HG02759 (cell line): ENCODE data around the gene RAPGEF4.

Experiments
- ATAC-seq: cut with Tn5 transposase; IDR thresholded peaks from one replicate; pipeline ENCODE4 v1.9.1; 2021; ENCODE audit warnings: mild to moderate bottlenecking, moderate library complexity; ENCODE audit not compliant: unreplicated experiment

RAPGEF4 gene

DNA sequence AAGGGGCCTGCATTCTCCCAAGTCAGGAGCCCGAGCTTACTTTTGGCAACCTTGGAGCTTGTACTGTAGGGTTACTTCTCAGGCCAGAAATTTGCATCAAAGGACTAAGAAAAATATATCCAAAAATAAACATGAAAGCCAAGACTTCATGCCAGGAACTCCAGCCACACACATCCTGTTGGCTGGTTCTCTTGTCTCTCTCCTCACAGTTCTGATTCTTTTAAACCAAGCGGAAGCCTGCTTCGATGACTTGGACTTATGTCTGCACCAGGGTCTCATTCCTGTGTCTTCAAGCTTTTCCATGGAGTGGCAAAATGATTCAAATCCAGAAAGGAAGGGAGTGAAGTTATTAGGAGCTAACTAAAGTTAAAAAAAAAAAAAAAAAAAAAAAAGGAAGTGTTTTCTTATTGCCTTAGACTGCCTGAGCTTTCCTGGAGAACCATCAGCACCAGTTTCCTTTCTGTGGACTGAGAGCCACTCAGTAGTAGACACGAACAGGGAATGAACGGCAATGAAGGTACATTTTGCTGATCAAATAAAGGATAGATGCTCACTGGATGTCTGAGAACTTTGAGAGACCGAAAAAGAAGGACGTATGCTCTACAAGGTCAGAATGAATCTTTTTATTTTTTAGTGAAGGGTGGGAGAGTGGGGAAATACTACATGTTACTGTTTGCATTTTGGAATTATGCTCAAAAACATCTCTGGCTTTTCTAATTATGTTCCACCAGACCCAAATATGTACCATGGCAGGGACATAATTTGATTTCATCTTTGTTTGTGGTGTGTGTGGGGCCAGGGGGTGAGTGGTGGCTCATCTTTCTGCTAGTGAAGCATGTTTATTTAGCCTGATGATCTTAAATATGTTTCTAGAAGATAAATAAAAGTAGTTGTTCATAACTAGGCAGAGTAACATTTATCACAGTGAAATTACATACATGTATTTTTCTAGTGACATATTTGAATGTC is 86.0 kb downstream of the RAPGEF4 start:
- no peak for ATAC-seq

GRCh38 chr2:172822585-172822984 is 86.9 kb downstream of the RAPGEF4 start:
- ATAC-seq = no peak

DNA sequence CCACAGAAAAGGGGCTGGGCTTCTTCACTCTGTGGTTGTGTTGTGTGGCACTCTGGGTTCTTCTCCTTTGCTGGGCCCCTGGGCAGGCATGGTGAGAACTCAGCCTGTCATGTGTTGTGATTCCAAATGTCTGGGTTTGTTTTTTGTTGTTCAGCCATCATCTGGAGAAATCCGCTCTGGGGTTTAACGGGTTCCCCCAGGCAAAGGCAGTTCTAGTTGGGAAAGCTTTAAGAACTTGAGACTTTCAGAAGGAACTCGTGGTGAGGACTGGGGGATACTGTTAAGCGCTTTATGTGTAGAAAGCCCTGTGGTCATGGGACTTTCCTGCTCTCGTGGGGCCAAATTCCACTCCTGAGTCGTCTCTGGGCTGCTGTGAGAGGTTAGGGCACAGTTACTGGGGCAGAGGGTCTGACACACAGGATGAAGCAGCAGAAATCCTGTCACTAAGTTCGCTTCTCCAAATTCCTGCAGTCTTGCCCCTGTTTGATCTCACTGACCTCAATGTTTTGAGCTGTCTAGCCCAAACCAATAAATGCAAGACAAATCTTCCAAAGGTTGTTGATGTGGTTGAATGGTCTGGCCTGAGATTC is 87.7 kb downstream of the RAPGEF4 start:
- no peak for ATAC-seq

DNA sequence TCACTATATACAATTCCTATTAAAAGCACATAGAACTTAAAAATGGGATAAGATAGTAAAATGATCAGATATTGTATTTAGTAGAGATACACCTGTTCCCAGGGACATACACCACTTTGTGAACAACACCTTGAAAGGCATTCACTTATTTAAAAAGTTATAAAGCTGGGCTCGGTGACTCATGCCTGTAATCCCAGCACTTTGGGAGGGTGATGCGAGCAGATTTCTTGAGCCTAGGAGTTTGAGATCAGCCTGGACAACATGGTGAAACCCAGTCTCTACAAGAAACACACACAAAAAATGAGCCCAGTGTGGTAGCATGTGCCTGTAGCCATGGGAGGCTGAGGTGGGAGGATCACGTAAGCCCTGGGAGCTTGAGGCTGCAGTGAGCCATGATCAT is 90.9 kb downstream of the RAPGEF4 start:
- ATAC-seq = no peak

DNA sequence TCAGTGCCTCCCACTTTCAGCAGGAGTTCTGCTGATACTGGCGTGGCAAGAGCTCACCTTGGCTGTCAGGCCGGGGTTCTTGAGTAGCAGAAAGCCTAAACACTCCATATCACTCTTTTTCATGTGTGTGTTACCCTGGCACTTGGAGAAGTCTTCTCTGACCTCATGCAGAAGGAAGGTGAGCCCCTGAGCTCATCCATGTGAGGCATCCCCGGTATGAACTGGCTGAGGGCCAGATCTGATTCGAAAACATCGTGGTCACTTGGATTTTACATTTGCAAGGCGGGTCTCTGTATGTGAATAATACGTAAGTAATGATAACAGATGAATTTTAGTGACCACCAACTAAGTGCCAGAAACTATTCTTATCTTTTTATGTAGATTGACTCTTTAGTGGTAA is 93.6 kb downstream of the RAPGEF4 start:
- ATAC-seq = no peak

- no peak for ATAC-seq
These were observed 94.8 kb downstream of the RAPGEF4 start for GRCh38 chr2:172830482-172830881.

GRCh38 chr2:172833898-172834297 is 98.3 kb downstream of the RAPGEF4 start:
- no peak for ATAC-seq

- no peak for ATAC-seq
These were observed 99.2 kb downstream of the RAPGEF4 start for GRCh38 chr2:172834881-172835280.

DNA sequence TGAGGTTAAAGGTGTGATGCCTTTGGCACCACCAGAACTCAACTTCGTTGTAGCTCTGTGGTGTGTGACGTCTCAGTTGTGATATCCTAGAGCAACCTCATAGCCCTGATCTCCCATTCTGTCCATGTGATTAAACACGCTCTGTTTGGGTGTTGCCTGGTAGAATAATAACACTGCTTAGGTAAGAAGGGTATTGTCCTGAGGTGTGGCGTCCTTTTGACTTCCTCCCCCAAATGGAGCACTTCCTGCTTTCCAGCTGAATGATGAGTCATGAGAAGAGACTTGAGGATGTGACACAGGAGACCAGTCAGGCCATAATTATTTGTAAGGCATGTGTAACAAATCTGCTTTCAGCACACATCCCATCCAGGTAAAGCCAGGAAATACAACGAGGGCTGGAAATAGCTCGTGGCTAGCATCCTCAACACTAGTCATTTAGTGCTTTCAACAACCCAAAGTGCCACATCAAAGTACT is 100.7 kb downstream of the RAPGEF4 start:
- no peak for ATAC-seq

DNA sequence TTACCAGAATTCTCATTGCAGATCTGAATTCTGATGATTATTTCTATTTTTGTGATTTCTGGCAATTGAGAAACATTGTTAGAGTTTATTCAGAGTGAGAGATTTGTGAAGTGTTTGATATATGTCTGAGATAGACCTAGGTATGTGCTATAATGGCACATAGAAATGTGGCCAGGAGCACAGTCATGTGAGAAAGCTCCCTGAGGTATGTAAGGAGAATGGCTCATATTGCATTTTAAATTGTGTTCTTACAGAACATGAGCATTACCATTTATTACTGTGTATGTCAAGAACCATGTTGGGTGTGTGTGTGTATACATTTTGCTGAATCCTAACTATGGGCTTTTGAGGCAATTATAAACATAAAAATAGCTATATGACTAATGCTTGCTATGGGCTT is 101.2 kb downstream of the RAPGEF4 start:
- no peak for ATAC-seq

DNA sequence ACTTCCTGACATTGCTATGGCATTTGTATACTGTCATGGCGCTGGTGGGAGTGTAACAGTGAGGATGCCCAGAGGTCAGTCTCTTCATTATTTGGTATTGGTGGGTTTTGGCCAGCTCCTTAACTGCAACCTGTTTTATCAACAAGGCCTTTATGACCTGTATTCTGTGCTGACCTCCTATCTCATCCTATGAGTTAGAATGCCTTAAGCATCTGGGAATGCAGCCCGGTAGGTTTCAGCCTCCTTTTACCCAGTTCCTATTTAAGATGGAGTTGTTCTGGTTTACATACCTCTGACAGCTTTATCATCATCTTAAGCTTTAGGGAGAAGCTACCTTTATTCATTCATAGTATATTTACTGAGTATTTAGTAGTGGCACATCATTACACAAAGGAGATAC is 103.8 kb downstream of the RAPGEF4 start:
- ATAC-seq = no peak

DNA sequence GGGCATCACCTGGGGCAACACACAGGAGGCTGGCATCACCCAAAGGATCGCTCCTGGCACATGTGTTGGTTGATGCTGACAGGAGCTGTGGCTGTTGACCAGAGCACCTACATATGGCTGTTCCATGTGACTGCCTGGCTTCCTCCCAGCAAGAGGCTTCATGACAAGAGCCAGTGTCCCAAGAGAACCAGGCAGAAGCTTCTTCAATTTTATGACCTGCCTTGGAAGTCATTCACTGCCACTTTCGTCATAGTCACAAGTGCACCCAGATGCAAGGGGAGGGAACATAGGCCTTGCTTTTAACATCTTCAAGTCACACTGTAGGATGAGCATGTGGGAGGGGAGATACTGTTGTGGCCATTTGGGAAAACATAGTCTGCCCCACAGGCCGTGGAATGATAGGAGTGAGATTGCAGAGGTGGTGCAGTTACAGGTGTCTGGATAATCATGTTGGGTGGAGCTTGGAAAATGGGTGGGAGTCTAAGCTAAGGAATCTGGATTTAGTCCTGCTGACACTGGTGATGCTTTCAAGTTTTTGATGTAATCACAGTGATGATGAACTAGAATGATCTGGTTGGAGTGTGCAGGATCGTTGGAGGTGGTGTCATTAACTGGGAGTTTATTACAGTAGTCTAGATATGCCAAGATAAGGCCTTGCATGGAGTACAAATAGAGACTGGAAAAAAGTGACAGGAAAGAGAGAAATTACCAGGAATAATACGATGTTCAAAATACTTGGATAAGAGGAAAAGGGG is 107.0 kb downstream of the RAPGEF4 start:
- no peak for ATAC-seq

DNA sequence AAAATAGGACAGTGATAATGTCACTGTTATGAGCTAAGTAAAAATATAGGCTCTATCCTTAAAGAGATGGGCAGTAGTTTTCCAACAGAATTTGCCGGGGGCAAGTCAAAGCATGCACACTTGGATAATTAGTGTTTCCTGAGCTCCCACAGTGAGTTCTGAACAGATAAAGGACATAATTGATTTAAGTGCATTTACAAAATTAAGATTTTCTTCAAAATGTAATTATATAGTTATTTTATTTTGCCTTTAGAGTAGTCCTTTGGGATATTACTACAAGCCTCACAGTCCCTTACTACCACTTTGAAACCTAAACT is 107.6 kb downstream of the RAPGEF4 start:
- no peak for ATAC-seq

DNA sequence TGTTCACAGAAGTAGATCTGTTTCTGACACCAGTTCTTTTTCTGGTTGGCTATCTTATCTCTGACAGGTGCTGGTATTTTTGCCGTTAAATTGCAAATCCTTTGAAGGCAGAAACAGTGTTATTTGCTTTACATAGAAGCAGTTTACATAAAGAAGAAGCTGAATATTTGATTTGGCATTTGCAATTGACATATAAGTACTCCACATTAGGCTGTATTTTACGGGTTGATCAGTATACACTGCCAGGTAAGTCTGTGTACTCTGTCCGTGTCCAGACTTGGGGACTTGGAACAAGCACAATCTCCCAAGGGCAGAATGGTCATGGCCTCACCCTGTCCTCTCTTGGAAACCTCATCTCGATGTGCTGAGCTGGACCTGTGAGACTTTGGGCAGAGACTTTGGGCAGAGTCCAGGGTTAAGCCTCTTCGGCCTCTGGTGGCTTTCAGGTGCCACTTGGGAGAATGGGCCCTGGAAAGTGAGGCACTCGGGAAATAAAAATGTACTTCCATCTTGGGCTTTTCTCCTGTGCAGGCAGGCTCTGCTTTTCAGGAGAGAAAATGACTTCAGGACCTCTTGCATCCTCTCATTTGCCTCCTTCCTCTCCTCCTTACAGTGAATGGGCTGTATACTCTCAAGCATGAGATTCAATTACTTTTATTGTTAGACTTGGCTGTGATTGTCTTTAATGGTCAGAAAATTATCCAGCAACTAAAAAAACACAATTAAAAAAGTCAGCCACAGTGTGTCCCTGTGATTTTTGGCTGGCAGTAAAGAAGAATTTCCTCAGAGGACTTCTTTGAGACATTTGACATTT is 108.5 kb downstream of the RAPGEF4 start:
- no peak for ATAC-seq

DNA sequence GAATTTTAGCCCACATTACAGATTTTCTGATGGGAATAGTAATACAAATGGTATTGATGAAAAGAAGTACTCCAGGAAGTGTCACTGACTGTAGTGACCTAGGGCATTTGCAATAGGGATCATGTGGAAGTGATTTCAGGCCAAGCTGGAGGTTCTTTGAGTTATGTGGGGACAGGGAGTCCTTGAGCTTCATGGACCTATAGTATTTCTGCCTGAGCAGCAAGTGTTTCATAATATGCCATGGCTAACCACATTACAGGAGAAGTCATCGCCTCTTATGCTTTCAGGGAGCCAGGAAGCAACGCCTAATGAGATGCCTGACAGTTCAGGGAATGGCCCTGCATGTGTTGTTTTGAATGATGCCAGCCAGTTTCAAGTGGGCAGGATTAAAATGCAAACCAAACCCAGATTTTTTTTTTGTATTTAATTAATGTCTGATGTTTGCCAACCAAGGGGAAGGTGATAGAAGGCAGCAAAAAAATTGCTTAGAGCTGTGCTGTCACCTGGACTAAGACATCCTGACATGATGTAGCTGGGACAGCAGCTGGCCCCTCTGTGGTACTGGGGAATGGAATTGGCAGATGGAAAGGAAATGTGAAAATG is 109.5 kb downstream of the RAPGEF4 start:
- no peak for ATAC-seq

DNA sequence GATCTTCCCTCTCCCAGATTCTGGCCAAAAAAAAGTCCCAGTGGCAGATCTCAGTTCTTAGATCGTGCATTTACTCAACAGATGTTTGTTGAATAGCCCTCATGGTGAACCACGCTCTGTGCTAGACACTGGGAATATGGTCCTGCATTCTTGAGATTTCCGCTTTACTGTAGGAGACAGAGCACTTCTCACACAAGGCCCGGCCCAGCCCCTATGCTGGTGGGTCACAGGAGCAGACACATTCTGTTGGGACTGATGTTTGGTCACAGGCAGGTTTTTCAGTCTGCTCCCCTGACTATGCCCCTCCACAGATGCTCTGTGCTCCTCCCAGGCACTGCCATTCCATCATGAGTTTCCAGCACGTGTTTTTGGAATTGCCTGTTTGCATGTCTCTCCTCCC is 110.9 kb downstream of the RAPGEF4 start:
- ATAC-seq = no peak

- ATAC-seq = no peak
These were observed 111.5 kb downstream of the RAPGEF4 start for GRCh38 chr2:172847188-172847587.

- no peak for ATAC-seq
These were observed 112.9 kb downstream of the RAPGEF4 start for GRCh38 chr2:172848519-172848918.

DNA sequence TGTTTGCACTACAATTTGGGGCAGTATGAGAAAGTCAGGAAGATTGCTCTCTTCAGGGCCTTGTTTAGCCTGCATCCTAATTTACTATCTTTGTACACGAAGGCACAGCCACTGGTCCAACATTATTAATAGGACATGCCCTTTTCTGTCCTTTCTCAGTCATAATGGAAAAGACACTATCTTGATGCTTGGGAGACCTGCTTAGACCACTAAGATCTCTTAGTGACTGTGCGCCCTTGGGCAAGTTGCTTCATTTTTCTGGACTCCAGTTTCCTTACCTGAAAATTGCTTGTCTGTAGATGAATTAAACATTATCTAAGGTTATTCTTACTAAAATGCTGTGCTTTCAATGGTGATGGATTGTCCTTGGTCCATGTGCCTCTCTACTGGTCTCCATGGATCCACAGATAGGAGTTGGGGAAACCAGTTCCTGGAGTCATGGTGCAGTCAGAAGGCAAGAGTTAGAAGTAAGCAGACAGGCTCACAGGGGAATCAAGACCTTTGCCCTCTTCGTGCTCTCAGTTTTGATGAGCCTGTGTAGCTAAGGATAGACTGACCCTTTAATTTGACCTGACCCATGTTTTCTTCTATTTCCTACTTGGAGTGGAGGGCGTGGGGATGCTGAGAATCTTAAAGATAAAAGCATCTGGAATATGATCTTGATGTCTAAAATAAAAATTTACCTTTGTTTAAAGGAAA is 114.0 kb downstream of the RAPGEF4 start:
- no peak for ATAC-seq

DNA sequence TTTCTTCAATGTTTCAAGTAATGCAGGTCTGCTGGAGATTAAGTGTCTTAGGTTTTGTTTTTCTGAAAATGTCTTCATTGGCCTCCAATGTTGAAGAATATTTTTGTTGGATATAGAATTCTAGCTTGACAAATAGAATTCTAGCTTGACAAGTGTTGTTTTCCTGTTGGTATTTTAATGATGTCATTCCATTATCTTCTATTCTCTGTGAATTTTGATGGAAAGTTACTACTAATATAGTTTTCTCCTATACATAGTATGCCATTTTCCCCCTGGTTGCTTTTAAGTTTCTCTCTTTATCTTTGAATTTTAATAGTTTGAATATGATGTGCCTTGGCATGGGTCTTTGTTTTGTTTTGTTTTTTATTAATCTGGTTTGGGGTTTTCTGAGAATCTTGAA is 119.9 kb downstream of the RAPGEF4 start:
- ATAC-seq = no peak
